ENCODE measurements around the gene CRYGB.

DNA sequence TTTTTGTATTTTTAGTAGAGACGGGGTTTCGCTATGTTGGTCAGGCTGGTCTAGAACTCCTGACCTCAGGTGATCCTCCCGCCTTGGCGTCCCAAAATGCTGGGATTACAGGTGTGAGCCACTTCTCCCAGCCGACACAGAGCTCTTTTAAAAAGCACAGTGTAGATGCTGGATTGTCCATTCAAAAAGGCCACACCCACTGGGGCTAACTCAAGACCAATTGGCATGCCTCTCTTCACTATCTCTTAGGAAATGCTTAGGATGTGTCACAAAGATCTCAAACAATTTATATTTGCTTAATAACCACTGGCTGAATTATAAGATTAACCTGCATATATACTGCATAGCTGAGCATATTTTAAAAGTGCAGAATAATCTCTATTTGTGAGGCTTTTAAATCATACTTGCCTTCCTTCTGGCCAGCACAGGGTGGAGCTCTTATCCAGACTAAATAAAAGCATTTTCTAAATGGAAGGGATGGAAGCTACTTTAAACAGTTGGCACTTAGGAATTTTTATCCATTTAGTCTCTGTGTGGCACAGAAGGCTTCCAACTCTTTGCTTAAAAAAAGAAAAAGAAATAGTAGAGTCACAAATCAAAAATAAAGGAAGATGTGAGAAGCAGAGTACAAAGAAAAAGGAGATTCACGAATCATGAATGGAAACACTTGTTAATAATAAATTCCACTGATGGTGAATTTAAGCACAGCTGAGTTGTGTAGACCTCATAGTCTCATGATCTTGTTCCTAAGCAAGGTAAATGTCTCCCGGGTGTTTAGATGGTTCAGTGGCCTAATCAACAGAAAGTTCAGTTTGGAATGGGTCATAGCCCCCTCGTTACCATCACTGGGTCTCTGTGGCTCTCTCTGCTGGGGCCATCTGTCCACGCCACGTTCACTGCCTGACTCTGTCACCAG, 44.0 kb downstream of the CRYGB start:
- TF ChIP-seq RAD21 (IDR thresholded peaks at IDR 0.05; ENCODE audit: low read depth) (peak; percentile 82), YY1 (IDR thresholded peaks at IDR 0.05; ENCODE audit: low read depth) (no peak), USF1 (IDR thresholded peaks at IDR 0.05) (no peak), EP300 (IDR thresholded peaks at IDR 0.05; ENCODE audit: borderline replicate concordance) (no peak)
- TF ChIP-seq, protein P1, sequence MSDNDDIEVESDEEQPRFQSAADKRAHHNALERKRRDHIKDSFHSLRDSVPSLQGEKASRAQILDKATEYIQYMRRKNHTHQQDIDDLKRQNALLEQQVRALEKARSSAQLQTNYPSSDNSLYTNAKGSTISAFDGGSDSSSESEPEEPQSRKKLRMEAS (IDR thresholded peaks at IDR 0.05), result no peak

All from Ishikawa (cell line).